Vagina (tissue), 2 donors: Measurements from ENCODE around the gene SPRR1A.

Experiments used
- POLR2A ChIP-seq, 2 donors: fragments of 450-650 bp; IDR thresholded peaks; one replicate each; pipeline ENCODE4 v1.6.1; 2017; ENCODE audit warnings: antibody characterized with exemption in 2 of 2, mild to moderate bottlenecking in 2 of 2, moderate library complexity in 2 of 2
- TF ChIP-seq, protein P1 (sequence below), 3 experiments: fragments of 450-650 bp in 2 of 3; fragments of 200-600 bp in 1 of 3; sonication (generic) in 1 of 3; IDR thresholded peaks; one replicate each; pipeline ENCODE4 v1.5.1; 2017 to 2019; ENCODE audit warnings: antibody characterized with exemption in 3 of 3, mild to moderate bottlenecking in 2 of 3, moderate library complexity in 2 of 3

DNA sequence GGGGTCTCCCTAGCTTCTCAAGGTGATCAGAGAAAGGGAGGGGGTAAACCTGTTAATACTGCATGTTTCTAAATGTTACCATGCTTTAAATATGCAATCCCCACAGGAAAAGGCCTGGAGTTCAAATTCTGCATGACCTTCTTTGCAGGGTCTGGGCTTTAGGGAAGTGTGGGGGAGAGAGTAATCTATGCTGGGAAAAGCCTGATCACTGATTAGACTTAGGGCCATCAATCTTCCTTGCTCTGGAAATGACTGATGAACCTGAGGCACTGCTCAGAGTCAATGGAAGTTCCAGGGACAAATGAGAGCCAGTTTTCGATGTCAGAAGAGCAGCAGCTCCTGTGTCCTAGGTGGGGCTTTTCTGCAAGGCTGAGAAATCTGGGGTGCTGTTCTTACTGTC, 3.2 kb upstream of the SPRR1A start:
- TF ChIP-seq, protein P1, sequence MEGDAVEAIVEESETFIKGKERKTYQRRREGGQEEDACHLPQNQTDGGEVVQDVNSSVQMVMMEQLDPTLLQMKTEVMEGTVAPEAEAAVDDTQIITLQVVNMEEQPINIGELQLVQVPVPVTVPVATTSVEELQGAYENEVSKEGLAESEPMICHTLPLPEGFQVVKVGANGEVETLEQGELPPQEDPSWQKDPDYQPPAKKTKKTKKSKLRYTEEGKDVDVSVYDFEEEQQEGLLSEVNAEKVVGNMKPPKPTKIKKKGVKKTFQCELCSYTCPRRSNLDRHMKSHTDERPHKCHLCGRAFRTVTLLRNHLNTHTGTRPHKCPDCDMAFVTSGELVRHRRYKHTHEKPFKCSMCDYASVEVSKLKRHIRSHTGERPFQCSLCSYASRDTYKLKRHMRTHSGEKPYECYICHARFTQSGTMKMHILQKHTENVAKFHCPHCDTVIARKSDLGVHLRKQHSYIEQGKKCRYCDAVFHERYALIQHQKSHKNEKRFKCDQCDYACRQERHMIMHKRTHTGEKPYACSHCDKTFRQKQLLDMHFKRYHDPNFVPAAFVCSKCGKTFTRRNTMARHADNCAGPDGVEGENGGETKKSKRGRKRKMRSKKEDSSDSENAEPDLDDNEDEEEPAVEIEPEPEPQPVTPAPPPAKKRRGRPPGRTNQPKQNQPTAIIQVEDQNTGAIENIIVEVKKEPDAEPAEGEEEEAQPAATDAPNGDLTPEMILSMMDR (IDR thresholded peaks at IDR 0.05) = no peak
- no peak for TF ChIP-seq POLR2A (IDR thresholded peaks at IDR 0.05)
